Vagina (tissue), 2 donors: Measurements from ENCODE around the gene CCDC85B. TPM values are rescaled to one million over a fixed set of nuclear protein-coding genes. Genes with fewer than 3 reads are reported as not detected.

ENCODE experiments used
- DNase-seq, 2 donors: peaks; one replicate each; pipeline ENCODE4 v3.0.0-alpha.2; 2017; ENCODE audit errors: extremely low spot score in 2 of 2
- H3K27ac ChIP-seq: fragments of 200-600 bp; sonication (generic); one replicate; pipeline ENCODE4 v1.5.1; 2019
- H3K27me3 ChIP-seq: fragments of 200-600 bp; sonication (generic); one replicate; pipeline ENCODE4 v1.5.1; 2019
- H3K36me3 ChIP-seq, 2 donors: fragments of 200-600 bp; sonication (generic); one replicate each; pipeline ENCODE4 v1.5.1; 2017 to 2019
- H3K4me1 ChIP-seq: fragments of 200-600 bp; sonication (generic); one replicate; pipeline ENCODE4 v1.5.1; 2019
- H3K4me3 ChIP-seq, 2 donors: fragments of 200-600 bp; sonication (generic); 1 replicate in 1 of 2; 2 replicates in 1 of 2; pipeline ENCODE4 v1.5.1; 2016 to 2019
- H3K9me3 ChIP-seq: fragments of 200-600 bp; sonication (generic); one replicate; pipeline ENCODE4 v1.5.1; 2019
- POLR2A ChIP-seq, 2 donors: fragments of 450-650 bp; IDR thresholded peaks; one replicate each; pipeline ENCODE4 v1.6.1; 2017; ENCODE audit warnings: antibody characterized with exemption in 2 of 2, mild to moderate bottlenecking in 2 of 2, moderate library complexity in 2 of 2
- POLR2AphosphoS5 ChIP-seq, 2 donors: sonication (generic); formaldehyde crosslinking; IDR thresholded peaks; one replicate each; pipeline ENCODE4 v1.9.0; 2017; ENCODE audit warnings: antibody characterized with exemption in 2 of 2, mild to moderate bottlenecking in 2 of 2, low read depth in 1 of 2; ENCODE audit not compliant: insufficient read depth in 1 of 2
- intact Hi-C: fragments of 100-400 bp; cut with DNase I; formaldehyde crosslinking; loops from one replicate; pipeline ENCODE4 v1.15.1; 2023
- total RNA-seq: library from RNA; depleted of rRNA; stranded (reverse); fragments of >200 nt; gene quantifications from one replicate; pipeline ENCODE4 v1.2.3, GENCODE V29; 2016
- TF ChIP-seq, protein P1 (sequence below), 3 experiments: fragments of 450-650 bp in 2 of 3; fragments of 200-600 bp in 1 of 3; sonication (generic) in 1 of 3; IDR thresholded peaks; one replicate each; pipeline ENCODE4 v1.5.1; 2017 to 2019; ENCODE audit warnings: antibody characterized with exemption in 3 of 3, mild to moderate bottlenecking in 2 of 3, moderate library complexity in 2 of 3

Gene CCDC85B
- total RNA-seq, 1 donor from 2014 or later, result 76.4 TPM

DNA sequence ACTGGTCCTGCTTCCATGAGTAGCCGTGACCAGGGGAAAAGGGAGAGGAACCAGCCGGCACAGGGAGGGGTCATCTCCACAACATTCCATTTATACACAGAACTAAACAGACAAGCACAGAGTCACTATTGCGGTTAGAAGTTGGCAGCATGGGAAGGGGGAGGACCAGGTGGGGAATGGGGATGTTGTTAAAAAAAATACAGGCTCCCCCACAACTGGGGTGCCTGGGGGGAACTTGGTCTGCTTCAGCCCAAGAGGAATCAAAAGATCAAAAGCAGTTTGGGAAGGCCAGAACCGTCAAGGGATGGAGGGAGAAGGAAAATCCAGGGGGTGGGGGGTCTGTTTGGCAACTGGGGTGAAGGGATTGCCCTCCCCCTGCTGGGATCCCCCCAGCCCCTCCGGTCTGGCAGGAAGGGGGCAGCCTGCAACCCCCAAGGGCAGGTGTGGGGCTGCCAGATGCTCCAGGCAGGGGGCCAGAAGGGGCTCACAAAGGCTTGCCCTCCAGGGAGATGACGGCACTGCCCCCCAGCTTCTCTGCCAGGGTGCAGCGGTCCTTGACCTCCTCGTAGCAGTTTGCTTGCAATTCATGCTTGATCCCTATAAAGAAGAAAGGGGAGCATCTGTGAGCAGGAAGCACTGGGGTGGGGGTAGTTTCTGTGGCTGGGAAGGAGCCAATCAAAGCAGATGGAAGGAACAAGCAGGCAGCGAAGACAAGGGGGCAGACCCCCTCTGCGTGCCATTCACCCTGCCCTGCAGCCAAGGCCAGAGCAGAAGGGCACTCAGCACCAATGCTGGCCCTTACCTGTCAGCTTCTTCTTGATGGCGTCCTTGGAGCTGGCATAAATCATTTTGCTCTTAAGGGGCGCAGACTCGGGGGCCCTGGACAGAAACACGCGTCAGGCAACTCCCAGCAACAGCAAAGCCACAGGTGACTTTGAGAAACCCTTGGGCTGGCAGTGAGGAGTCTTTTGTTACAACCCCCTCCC, 35.3 kb upstream of the CCDC85B start:
- H3K9me3 ChIP-seq, result no peaks in the 10 kb centered on the region
- intact Hi-C loops, result no loop called here
- peaks cover 32% of the 10 kb centered on the region for H3K4me1 ChIP-seq
- H3K27ac ChIP-seq, result no peak overlapping the region
- H3K27me3 ChIP-seq, result no peaks in the 10 kb centered on the region
- DNase-seq, result no peak
- TF ChIP-seq POLR2AphosphoS5 (IDR thresholded peaks at IDR 0.05; ENCODE audit: insufficient read depth in 1 of 2, low read depth in 1 of 2) (no peak), POLR2A (IDR thresholded peaks at IDR 0.05) (no peak)
- TF ChIP-seq, protein P1, sequence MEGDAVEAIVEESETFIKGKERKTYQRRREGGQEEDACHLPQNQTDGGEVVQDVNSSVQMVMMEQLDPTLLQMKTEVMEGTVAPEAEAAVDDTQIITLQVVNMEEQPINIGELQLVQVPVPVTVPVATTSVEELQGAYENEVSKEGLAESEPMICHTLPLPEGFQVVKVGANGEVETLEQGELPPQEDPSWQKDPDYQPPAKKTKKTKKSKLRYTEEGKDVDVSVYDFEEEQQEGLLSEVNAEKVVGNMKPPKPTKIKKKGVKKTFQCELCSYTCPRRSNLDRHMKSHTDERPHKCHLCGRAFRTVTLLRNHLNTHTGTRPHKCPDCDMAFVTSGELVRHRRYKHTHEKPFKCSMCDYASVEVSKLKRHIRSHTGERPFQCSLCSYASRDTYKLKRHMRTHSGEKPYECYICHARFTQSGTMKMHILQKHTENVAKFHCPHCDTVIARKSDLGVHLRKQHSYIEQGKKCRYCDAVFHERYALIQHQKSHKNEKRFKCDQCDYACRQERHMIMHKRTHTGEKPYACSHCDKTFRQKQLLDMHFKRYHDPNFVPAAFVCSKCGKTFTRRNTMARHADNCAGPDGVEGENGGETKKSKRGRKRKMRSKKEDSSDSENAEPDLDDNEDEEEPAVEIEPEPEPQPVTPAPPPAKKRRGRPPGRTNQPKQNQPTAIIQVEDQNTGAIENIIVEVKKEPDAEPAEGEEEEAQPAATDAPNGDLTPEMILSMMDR (IDR thresholded peaks at IDR 0.05), result no peak
- no peak overlapping the region for H3K4me3 ChIP-seq
- H3K36me3 ChIP-seq, result peaks cover 0 to 49% of the 10 kb centered on the region in 2 donors

DNA sequence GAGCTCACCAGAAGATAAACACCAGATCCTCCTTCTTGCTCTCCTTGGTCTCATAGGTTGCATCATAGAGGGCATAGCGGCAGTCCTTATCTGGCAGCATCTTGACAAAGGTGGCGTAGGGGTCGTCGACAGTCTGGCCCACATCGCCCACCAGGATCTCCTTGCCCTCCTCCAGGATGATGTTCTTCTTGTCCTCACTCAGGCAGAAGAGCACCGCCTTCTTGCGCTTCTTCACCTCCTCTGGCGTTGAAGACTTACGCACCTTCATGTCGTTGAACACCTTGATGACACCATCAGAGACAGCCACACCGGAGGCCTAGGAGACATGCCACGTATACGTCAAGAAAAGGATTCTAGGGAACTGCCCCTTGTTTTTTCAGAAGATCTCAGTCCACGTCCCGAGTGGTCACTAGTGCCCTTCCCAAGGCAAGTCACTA, 34.5 kb upstream of the CCDC85B start:
- DNase-seq, result no peak
- Histone ChIP-seq H3K27ac (no peak overlapping the region), H3K36me3 (peaks cover 0 to 49% of the 10 kb centered on the region in 2 donors), H3K27me3 (no peaks in the 10 kb centered on the region), H3K4me1 (peaks cover 35% of the 10 kb centered on the region), H3K4me3 (peak overlapping the region; percentile 95 to 100), H3K9me3 (no peaks in the 10 kb centered on the region)
- intact Hi-C loops, result no loop called here
- TF ChIP-seq POLR2AphosphoS5 (IDR thresholded peaks at IDR 0.05; ENCODE audit: insufficient read depth in 1 of 2, low read depth in 1 of 2) (no peak), POLR2A (IDR thresholded peaks at IDR 0.05) (no peak)
- TF ChIP-seq, protein P1 (IDR thresholded peaks at IDR 0.05), result no peak

DNA sequence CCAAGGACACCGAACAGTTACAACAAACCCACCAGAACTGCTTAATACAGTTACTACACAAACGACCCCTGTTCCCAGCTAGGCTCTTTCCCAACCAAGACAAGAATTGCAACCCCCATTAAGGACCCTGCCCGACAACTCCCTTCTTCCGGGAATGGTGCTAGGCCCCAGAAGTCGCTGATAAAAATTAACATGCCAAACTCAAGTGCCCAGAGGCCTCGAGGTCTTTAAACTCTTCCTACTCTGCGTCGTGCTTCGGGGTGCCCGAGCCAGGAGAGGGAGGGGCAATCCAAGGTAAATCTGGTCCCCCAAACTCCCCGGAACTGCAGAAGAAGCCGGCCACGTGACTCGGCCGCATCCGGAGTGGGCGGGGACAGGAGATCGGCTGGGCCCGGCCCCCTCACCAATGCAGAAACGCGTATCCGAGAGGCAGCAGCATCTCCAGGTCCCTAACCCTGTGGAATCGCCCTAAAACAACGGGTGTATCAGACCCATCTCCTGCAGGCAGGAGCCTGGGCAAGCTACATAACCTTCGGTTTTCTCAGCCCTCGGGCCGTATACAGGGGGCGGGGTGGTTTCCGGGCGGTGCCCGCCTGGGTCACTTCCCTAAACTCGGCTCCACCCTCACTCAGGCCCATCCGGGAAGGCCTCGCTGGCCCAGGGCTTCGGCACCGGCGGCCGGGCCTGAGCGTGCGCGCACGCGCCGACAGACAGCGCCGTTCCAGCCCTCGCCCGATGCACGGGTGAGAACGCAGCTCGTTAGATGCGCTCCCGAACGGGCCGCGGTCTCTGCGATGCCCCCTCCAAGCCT, 33.6 kb upstream of the CCDC85B start:
- H3K36me3 ChIP-seq, result peaks cover 0 to 44% of the 10 kb centered on the region in 2 donors
- peak in 1 of 2 donors; percentile 53 for TF ChIP-seq POLR2A (IDR thresholded peaks at IDR 0.05)
- TF ChIP-seq, protein P1 (IDR thresholded peaks at IDR 0.05), result no peak
- TF ChIP-seq POLR2AphosphoS5 (IDR thresholded peaks at IDR 0.05; ENCODE audit: insufficient read depth in 1 of 2, low read depth in 1 of 2), result peak; percentile 69 to 92
- peaks cover 45% of the 10 kb centered on the region for H3K4me1 ChIP-seq
- no peaks in the 10 kb centered on the region for H3K9me3 ChIP-seq
- H3K27me3 ChIP-seq, result no peaks in the 10 kb centered on the region
- DNase-seq, result no peak
- intact Hi-C loops, result no loop called here
- H3K27ac ChIP-seq, result peak overlapping the region; percentile 93
- H3K4me3 ChIP-seq, result peak overlapping the region; percentile 95 to 100

DNA sequence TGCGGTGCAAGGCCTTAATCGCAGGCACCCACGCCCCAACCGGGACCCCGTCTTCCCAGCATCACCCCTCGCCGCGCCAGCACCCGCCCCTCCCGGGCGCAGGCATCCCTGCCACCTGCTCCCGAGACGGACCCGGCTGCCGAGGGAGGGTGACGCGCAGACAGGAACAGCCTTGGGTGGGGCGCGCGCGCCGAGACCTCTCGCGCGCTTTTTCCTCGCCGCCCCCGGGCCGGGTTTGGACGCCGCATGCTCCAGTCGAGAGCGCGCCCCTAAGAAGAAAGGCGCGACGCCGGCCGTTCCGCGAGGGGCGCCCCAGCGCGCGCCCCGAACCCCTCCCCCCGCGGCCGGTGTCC, 33.0 kb upstream of the CCDC85B start:
- intact Hi-C loops, result no loop called here
- DNase-seq, result no peak
- no peaks in the 10 kb centered on the region for H3K27me3 ChIP-seq
- TF ChIP-seq, protein P1 (IDR thresholded peaks at IDR 0.05), result no peak
- TF ChIP-seq POLR2AphosphoS5 (IDR thresholded peaks at IDR 0.05; ENCODE audit: insufficient read depth in 1 of 2, low read depth in 1 of 2), result no peak
- TF ChIP-seq POLR2A (IDR thresholded peaks at IDR 0.05), result no peak
- peaks cover 0 to 45% of the 10 kb centered on the region in 2 donors for H3K36me3 ChIP-seq
- no peaks in the 10 kb centered on the region for H3K9me3 ChIP-seq
- peak overlapping the region; percentile 95 to 100 for H3K4me3 ChIP-seq
- H3K27ac ChIP-seq, result peak overlapping the region; percentile 93
- peaks cover 50% of the 10 kb centered on the region for H3K4me1 ChIP-seq
